GM23248 (cell line): Measurements from ENCODE around the gene FHL1.

Experiments
- EZH2 ChIP-seq: fragments of 200-600 bp; sonication (generic); IDR thresholded peaks from 2 replicates; pipeline ENCODE4 v1.6.1; 2018; ENCODE audit warnings: antibody characterized with exemption, mild to moderate bottlenecking; ENCODE audit not compliant: insufficient read depth, poor library complexity, severe bottlenecking
- EZH2phosphoT487 ChIP-seq: fragments of 200-600 bp; sonication (generic); IDR thresholded peaks from 2 replicates; pipeline ENCODE4 v1.6.1; 2018; ENCODE audit warnings: antibody characterized with exemption, moderate library complexity, mild to moderate bottlenecking, low read depth; ENCODE audit not compliant: insufficient read depth

DNA sequence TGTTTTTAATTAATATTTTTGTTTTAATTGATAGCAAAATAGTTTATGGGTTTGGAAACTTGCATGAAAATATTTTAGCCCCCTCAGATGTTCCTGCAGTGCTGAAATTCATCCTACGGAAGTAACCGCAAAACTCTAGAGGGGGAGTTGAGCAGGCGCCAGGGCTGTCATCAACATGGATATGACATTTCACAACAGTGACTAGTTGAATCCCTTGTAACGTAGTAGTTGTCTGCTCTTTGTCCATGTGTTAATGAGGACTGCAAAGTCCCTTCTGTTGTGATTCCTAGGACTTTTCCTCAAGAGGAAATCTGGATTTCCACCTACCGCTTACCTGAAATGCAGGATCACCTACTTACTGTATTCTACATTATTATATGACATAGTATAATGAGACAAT is 63.5 kb downstream of the FHL1 start:
- TF ChIP-seq EZH2phosphoT487 (no peak), EZH2 (no peak)
